AG08395 (cell line): Measurements from ENCODE around the gene GCK.
A peak's percentile ranks its signal among the peaks of the same experiment; 100 is the strongest.

Experiments used
- DNase-seq: peaks from one replicate; pipeline ENCODE4 v3.0.0; 2012; ENCODE audit warnings: mixed read lengths, low spot score

Gene GCK

DNA sequence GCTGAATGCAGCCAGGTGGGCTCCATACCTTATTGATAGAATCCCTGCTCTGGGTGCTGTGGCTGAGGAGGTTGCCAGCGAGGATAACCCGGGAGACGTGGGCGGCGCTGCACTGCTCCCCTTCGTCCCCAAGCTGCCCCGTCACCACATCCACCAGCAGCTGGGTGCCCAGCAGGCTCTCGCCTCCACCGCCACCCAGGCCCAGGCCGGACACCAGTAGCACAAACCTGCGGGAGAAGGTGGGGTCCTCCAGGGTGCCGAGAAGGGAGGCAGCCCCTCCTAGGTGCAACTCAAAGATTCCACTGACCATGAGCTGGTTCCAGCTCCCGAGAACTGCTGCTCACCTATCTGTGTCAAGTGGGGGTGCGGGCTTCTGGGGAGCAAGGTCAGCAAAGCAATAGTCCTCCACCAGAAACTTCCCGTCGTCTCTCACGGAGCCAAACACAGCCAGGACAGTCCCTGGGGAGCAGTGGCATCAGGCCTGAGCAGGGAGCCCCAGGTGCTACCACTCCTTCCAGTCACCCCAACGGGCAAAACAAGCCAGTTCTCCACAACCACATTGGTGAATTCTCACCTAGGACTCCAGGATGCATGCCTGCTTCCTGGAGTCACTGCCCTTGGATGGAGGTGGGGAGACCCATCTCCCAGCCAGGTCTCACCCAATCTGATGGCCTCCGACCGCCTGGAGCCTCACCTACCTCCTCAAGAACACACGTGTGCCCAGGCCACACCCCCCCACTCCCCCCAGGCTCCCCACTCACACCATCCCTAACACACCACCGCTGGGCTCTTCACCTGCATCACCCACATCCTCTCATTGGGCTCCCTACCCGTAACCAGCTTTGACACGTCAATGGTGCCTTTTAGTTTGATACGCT is 72.2 kb downstream of the GCK start:
- DNase-seq = no peak

DNA sequence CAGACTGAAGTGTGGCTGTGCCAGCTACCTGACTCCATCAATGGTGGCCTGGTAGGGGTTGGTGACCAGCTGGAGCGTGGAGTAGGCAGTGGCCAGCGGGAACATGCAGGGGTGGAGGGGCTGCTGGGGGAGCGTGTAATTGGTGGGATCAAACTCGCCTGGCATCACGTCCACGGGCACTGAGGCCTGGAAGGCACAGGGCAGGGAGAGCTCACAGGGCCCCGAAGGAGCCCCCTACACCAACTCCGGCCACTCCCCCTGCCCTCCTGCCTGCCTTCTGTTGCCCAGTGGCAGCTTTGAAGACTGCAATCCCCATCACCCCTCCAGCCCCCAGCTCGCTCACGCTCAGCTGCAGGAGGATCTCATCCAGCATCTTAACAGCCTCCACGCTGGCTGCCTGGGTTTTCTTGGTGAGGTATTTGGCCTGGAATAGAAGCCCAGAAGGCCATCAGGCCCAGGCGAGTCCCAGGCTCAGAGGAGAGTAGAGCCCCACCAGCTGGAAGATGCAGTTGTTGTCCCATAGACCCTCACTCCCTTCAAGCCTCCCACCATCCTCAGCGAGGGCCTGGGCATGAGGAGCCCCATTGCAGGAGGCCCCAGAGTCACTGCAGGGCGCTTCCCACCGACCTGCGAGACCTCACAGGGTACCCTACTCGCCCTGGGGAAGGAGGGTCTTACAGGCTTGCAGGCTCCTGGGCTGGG is 73.0 kb downstream of the GCK start:
- no peak for DNase-seq

DNA sequence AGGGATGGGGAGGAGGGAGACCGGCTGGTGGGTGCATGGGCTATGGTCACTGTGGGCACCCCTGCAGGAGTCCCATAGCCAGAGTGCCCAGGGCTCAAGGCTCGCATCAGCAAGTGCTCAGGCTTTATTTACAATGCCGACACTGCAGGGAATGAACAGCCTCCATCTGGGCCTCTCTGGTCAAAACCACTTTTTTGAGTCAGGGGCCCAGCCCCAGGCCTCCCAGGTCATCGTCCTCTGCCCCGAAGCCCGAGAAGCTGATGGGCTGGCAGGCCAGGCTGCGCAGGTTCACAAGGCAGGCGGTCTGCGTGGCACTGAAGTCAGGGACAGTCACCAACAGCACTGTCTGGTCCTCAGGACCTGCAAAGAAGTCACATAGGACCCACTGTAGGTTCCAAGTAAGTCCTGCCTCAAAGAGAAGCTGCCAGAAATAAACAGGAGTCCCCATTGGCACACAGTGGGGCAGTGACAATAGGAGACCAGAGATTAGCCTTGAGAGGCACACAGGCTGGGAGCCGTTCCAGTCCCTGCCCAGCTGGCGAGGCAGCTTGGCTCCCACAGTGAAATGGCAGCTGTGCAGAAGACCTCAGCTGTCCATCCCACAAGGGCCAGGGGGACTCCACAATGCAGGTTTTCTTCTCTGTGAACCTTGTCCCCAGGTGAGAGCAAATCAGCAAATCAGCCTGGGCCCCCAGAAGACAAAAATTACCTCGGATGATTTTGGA is 74.5 kb downstream of the GCK start:
- DNase-seq = no peak

DNA sequence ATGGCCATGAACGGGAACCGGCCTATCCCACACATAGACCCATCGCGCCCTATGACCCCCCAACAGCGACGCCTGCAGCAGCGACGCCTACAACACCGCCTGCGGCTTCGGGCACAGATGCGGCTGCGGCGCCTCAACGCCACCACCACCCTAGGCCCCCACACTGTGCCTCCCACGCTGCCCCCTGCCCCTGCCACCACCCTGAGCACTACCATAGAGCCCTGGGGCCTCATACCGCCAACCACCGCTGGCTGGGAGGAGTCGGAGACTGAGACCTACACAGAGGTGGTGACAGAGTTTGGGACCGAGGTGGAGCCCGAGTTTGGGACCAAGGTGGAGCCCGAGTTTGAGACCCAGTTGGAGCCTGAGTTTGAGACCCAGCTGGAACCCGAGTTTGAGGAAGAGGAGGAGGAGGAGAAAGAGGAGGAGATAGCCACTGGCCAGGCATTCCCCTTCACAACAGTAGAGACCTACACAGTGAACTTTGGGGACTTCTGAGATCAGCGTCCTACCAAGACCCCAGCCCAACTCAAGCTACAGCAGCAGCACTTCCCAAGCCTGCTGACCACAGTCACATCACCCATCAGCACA is 75.4 kb downstream of the GCK start:
- DNase-seq = no peak

DNA sequence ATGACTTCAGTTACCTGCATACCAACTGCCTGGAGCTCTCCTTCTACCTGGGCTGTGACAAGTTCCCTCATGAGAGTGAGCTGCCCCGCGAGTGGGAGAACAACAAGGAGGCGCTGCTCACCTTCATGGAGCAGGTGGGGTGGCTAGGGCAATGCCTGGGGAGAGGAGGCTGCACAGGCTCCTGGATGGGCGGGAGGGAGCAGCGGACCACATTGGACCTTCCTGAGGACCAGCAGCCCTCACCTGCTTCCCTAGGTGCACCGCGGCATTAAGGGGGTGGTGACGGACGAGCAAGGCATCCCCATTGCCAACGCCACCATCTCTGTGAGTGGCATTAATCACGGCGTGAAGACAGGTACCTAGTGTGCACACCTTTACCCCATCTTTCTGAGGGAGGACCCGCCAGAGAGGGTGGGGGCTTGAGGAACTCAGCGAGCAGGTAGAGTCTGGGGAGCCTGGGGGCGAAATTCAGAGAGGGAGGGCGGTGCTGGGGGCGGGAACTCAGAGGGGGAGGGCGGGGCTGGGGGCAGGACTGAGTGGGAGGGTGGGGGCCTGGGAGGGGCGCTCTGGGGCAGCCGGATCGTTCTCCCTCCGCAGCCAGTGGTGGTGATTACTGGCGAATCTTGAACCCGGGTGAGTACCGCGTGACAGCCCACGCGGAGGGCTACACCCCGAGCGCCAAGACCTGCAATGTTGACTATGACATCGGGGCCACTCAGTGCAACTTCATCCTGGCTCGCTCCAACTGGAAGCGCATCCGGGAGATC is 76.1 kb downstream of the GCK start:
- no peak for DNase-seq

DNA sequence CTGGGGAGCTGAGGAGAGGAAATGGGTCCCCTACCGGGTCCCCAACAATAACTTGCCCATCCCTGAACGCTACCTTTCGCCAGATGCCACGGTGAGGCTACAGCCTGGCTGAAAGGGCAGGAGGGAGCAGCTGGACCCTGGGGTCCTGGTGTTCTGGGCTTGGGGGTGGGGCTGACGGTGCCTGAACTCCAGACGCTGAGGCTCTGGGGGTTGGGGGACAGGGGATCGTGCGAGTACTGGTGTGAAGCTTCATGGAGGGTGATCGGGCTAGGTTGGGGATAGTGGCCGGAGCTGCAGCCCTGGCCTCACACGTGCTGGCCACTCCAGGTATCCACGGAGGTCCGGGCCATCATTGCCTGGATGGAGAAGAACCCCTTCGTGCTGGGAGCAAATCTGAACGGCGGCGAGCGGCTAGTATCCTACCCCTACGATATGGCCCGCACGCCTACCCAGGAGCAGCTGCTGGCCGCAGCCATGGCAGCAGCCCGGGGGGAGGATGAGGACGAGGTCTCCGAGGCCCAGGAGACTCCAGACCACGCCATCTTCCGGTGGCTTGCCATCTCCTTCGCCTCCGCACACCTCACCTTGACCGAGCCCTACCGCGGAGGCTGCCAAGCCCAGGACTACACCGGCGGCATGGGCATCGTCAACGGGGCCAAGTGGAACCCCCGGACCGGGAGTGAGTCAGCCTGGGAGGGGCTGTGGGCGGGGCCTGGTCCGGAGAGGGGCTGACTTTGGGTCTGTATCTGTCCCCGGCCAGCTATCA is 76.8 kb downstream of the GCK start:
- no peak for DNase-seq

DNA sequence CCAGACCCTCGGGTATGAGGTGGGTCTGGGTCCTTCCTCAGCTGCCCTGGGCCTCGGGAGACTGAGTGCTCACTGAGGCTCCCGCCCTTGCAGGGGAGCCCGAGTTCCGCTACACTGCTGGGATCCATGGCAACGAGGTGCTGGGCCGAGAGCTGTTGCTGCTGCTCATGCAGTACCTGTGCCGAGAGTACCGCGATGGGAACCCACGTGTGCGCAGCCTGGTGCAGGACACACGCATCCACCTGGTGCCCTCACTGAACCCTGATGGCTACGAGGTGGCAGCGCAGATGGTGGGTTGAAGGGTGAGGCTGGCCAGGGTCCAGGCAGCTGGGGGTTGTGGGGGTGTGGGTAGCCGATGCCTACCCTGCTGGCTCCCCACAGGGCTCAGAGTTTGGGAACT is 77.5 kb downstream of the GCK start:
- no peak for DNase-seq

DNA sequence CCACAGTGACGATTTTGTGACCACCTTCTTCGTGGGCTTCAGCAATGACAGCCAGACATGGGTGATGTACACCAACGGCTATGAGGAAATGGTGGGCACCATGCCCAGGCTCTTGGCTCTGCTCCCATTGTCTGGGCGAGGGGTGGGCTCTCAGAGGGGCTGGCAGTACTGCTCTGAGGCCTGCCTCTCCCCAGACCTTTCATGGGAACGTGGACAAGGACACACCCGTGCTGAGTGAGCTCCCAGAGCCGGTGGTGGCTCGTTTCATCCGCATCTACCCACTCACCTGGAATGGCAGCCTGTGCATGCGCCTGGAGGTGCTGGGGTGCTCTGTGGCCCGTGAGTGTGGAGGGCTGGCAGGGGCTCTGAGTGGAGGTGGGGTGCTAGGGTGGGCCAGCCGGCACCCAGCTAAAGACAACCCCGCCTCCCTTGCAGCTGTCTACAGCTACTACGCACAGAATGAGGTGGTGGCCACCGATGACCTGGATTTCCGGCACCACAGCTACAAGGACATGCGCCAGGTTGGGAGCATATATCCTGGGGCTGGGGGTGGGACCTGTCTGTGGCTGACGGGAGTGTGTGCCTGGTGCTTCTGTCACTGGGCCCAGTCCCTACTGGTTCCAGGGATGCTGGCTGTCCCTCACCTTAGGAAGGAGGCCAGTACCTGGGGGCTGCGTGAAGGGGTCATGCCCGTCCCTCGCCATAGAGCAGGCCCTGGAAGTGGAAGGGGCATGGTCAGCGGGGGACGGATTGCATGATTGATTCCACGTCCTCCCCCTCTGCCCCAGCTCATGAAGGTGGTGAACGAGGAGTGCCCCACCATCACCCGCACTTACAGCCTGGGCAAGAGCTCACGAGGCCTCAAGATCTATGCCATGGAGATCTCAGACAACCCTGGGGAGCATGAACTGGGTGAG is 78.3 kb downstream of the GCK start:
- no peak for DNase-seq

DNA sequence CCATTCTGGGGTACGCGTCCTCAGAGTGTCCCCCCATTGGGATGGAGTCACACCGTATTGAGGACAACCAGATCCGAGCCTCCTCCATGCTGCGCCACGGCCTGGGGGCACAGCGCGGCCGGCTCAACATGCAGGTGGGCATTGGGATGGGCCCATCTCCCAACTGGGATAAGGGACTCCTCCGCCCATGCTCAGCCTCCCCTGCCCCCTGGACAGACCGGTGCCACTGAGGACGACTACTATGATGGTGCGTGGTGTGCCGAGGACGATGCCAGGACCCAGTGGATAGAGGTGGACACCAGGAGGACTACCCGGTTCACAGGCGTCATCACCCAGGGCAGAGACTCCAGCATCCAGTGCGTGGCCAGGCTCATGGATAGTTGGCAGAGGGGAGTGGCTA is 79.2 kb downstream of the GCK start:
- no peak for DNase-seq

DNA sequence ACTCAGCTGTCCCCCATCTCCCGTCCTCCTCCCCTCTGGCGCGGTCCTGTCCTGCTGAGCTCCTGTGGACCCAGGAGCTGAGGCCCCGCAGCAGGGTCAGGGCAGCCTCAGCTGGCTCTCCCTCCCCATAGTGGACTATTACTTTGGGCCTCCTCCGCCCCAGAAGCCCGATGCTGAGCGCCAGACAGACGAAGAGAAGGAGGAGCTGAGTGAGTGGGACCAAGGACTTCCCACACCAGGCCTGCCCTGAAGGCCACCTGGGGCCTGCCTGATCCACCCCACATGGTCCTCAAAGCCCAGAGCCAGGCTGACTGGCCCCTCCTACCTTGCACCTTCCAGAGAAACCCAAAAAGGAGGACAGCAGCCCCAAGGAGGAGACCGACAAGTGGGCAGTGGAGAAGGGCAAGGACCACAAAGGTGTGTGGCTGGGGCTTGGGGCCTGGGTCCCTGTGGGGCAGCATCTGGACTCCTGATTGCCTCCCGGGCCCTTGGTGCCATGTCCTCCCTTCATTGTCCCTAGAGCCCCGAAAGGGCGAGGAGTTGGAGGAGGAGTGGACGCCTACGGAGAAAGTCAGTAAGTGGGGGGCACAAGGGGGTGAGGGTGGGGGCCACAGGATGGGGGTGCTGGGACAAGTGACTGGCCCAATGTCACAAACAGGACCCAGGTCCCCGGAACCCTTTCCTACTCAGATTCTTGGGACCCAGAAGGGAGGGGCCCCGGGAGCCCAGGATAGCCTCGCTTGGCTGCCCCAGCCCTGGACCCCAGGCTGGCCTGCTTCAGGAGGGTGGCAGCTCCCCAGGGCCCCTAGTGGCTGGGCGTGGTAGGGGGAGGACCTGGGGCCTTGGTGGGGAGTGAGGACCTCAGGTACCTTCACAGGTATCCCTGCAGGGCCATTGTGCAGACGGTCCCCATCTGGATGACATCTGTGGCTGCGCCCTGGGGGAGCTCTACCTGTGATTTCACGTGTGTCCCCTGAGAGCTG is 80.2 kb downstream of the GCK start:
- DNase-seq = no peak

DNA sequence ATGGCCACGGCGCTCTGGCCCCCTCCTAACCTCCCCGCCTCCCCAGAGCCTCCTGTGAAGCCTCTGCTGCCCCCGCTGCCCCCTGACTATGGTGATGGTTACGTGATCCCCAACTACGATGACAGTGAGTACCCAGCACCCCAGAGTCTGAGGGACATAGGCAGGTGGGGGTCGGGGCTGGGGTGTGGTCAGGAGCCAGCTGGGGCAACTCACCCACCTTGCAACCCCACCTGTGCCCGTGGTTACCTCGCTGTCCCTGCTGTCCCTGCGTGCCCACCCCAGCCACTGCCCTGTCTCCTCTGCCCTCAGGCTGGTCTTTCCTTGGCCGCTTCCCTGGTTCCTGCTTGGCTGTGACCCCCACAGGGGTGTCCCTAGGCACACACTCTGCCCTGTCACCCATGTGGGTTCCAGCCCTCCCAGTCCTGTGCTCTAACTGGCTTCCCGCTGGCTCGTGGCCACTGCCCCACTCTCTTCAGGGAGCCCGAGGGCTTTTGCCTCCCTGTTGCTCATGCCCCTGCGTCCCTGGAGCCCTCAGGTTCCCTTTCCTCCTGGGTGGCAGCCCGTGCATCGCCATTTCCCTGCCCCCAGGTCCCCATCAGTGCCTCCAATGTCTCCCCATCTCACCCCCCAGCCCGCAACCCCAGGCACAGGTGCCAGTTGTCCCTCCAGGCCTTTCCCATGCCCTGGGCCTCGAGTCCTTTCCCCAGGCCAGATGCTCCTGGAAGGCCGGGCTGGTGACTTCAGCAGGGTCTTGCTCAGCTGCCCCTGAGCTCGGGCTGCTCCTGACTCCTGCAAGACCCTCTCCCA is 81.1 kb downstream of the GCK start:
- DNase-seq = no peak

DNA sequence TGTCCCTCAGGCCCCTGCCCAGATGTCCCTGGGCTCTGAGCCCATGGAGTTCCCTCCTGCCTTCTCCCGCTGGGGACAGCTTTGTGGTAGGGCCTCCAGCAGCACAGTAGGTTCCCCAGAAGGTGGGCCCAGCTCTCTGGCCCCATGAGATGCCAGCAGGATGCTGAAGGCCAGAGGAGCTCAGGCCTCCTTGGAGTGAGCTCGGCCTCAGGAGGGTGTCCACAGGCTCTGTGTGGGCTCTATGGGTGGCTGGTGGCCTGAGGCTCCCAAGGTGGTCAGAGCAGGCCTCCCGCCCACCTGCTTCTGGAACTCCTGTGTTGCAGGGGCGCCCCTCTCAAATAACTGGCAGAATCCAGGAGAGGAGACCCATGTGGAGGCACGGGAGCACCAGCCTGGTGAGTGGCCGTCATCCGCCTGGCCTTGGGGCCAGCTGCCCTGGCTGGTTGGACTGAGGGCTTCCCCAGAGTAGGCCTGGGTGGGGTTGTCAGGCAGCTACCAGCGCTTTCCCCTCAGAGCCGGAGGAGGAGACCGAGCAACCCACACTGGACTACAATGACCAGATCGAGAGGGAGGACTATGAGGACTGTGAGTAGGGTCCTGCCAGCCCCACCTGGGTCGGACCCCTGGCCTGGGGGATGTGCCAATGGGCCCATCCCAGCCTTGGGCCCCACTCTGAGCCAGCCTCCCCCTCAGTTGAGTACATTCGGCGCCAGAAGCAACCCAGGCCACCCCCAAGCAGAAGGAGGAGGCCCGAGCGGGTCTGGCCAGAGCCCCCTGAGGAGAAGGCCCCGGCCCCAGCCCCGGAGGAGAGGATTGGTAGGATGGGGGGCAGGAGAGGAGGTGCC is 81.9 kb downstream of the GCK start:
- no peak for DNase-seq

DNA sequence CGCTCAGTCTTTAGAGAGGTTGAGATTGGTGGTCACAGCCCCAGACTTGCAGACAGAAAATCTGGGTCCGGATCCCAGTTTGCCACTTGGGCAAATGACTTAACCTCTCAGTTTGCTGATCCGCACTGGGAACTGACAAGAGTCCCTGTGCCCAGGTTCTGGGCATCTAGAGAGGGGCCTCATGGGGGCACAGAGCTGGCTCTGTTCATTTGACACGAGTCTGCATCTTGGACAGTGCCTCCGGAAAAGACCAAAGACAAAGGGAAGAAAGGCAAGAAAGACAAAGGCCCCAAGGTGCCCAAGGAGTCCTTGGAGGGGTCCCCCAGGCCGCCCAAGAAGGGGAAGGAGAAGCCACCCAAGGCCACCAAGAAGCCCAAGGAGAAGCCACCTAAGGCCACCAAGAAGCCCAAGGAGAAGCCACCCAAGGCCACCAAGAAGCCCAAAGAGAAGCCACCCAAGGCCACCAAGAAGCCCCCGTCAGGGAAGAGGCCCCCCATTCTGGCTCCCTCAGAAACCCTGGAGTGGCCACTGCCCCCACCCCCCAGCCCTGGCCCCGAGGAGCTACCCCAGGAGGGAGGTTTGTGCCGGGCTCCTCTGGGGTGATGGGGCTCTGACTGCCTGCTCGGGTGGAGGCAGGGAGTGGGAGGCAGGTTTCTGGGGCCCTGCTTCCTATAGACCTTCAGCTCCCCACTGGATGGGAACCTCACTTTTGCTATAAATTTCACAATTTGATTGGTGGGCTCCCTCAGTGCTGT is 82.8 kb downstream of the GCK start:
- no peak for DNase-seq

DNA sequence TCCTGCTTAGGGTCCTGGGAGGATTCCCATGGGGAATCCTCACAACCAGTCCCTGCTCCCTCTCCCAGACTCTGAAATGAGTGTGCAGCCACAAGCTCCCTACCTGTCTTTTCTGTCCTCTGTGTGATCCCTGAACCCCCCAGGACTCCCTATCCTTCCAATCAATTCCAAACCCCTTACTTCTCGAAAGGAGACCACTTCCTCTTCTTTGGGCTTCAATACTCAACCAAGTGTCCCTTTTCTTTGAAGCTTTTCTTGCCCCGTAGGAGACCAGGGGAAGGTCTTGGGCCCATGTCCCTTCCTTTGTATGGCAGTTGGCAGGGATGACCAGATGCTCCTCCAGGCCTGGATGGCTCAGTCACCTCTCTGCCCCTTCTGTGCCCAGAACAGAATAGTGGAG is 83.4 kb downstream of the GCK start:
- DNase-seq = no peak

DNA sequence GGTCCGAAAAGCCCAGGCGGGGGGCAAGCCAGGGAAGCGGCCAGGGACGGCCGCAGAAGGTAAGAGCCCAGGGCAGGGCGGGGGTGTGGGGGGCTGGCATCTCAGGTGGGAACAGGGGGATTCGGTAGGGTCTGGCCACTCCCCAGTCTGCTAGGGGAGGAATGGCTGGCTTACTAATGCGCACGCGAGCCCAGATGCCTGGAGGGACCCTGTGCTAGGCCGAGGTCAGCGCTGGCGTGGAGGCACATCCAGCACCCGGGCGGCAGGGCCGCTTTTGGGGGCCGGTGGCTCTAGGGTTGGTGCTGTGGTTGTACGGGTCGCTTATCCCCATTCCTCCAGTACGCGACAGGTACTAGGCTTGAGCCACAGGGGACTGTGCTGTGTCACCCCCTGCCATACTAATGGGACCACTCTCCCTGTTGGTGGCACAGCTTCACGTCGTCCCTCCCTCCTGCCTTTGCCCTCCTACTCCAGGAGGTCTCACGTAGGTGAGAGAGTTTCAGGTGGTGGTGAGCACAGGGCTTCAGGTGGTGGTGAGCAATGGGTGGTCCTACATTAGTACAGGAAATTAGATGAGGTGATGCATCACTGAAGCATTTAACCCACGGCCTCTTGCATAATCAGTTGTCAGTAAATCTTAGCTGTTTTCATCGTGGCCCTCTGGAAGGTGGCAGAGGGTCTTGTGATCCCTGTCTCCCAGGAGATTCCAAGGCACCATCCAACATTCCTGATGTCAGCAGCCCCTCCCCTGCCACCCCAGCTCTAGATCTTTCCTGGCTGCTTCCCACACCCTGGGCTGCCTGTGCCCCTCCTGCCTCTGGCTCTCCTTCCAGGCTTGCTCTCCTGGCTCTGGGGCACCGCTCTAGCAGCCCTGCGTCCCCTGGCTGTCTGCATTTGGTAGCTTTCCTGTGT is 84.1 kb downstream of the GCK start:
- peak; percentile 75 for DNase-seq
